ENCODE measurements around the gene MCM9.

MCM9 gene

GRCh38 chr6:118764766-118765165 is 170.2 kb downstream of the MCM9 start:
- DNase-seq = no peak
